ENCODE results near the gene ESR1.
"Not testable (repeated sequence)": the region's sequence is repeated elsewhere in the genome, so short reads cannot be mapped to it uniquely, and the experiment has no call there.

Gene ESR1

GRCh38 chr6:151899796-151900195 lies 92.3 kb downstream of the ESR1 start:
- not testable (repeated sequence) for DNase-seq

- no peak for DNase-seq
Measured at GRCh38 chr6:151900256-151900655, 92.8 kb downstream of the ESR1 start.

GRCh38 chr6:151901009-151901411 lies 93.5 kb downstream of the ESR1 start:
- DNase-seq = no peak

- DNase-seq = no peak
Measured at GRCh38 chr6:151904631-151905030, 97.1 kb downstream of the ESR1 start.

GRCh38 chr6:151905072-151905471 lies 97.6 kb downstream of the ESR1 start:
- DNase-seq = no peak

GRCh38 chr6:151905854-151906253 lies 98.4 kb downstream of the ESR1 start:
- no peak for DNase-seq

GRCh38 chr6:151911401-151911800 lies 103.9 kb downstream of the ESR1 start:
- DNase-seq = peak; percentile 8

- DNase-seq = peak; percentile 87
Measured at GRCh38 chr6:151914484-151914883, 107.0 kb downstream of the ESR1 start.

GRCh38 chr6:151916075-151916474 lies 108.6 kb downstream of the ESR1 start:
- no peak for DNase-seq

- DNase-seq = no peak
Measured at GRCh38 chr6:151916680-151917164, 109.2 kb downstream of the ESR1 start.

GRCh38 chr6:151917531-151918329 lies 110.2 kb downstream of the ESR1 start:
- no peak for DNase-seq

GRCh38 chr6:151940307-151940706 lies 132.8 kb downstream of the ESR1 start:
- DNase-seq = no peak

- no peak for DNase-seq
Measured at GRCh38 chr6:151948002-151948743, 140.7 kb downstream of the ESR1 start.

GRCh38 chr6:151958332-151958731 lies 150.8 kb downstream of the ESR1 start:
- DNase-seq = no peak

- no peak for DNase-seq
Measured at GRCh38 chr6:151959086-151959485, 151.6 kb downstream of the ESR1 start.

- peak; percentile 10 for DNase-seq
Measured at GRCh38 chr6:151961809-151962208, 154.3 kb downstream of the ESR1 start.

- no peak for DNase-seq
Measured at GRCh38 chr6:151962246-151962846, 154.9 kb downstream of the ESR1 start.

GRCh38 chr6:151963001-151963400 lies 155.5 kb downstream of the ESR1 start:
- DNase-seq = no peak

GRCh38 chr6:151964412-151964811 lies 156.9 kb downstream of the ESR1 start:
- DNase-seq = not testable (repeated sequence)

GRCh38 chr6:151974061-151974617 lies 166.7 kb downstream of the ESR1 start:
- DNase-seq = peak; percentile 52

GRCh38 chr6:151975795-151976194 lies 168.3 kb downstream of the ESR1 start:
- peak; percentile 3 for DNase-seq

GRCh38 chr6:151988199-151988598 lies 180.7 kb downstream of the ESR1 start:
- DNase-seq = not testable (repeated sequence)

GRCh38 chr6:151992091-151992490 lies 184.6 kb downstream of the ESR1 start:
- DNase-seq = no peak

Data from DMS53 (cell line).